CD4-positive, alpha-beta memory T cell (primary cell): ENCODE data around the gene BICDL1. TPM values are rescaled to one million over a fixed set of nuclear protein-coding genes. Genes with fewer than 3 reads are reported as not detected.
A peak's percentile ranks its signal among the peaks of the same experiment; 100 is the strongest.

ENCODE experiments used
- CTCF ChIA-PET: fragments of 350-600 bp; sonication (Branson Sonifier 250); formaldehyde crosslinking; loops from one replicate; lab custom pipeline; 2021; ENCODE audit warnings: inconsistent platforms; ENCODE audit not compliant: partially characterized antibody; lab: Charles Lee
- POLR2A ChIA-PET: fragments of 350-600 bp; sonication (Branson Sonifier 250); formaldehyde crosslinking; loops from one replicate; lab custom pipeline; 2021; ENCODE audit not compliant: partially characterized antibody; lab: Charles Lee
- DNase-seq, 5 donors: peaks; one replicate each; pipeline versions ENCODE4 v3.0.0 to v3.0.0-alpha.2; 2020 to 2022; ENCODE audit warnings: mixed read lengths in 1 of 5
- H3K27ac ChIP-seq: one replicate; pipeline ENCODE4 v1.7.0; 2013; ENCODE audit warnings: low read depth, low read length
- H3K27me3 ChIP-seq: 2 replicates; pipeline ENCODE4 v1.7.0; 2013; ENCODE audit warnings: mild to moderate bottlenecking, low read length, moderate library complexity; ENCODE audit not compliant: insufficient read depth
- H3K36me3 ChIP-seq: 2 replicates; pipeline ENCODE4 v1.7.0; 2013; ENCODE audit warnings: mild to moderate bottlenecking, low read length, moderate library complexity; ENCODE audit not compliant: insufficient read depth
- H3K4me1 ChIP-seq: 2 replicates; pipeline ENCODE4 v1.7.0; 2013; ENCODE audit warnings: mild to moderate bottlenecking, low read length, moderate library complexity; ENCODE audit not compliant: insufficient read depth
- H3K4me3 ChIP-seq, 2 donors: one replicate each; pipeline ENCODE4 v1.7.0; 2013; ENCODE audit warnings: low read length in 2 of 2, mild to moderate bottlenecking in 1 of 2
- H3K9me3 ChIP-seq, 2 donors: one replicate each; pipeline ENCODE4 v1.7.0; 2013; ENCODE audit warnings: low read length in 2 of 2, control low read depth in 1 of 2; ENCODE audit not compliant: control insufficient read depth in 1 of 2
- H3K27ac Mint-ChIP-seq, 7 donors: one replicate each; pipeline ENCODE4 v1.8.0; 2020 to 2021; ENCODE audit warnings: mixed read lengths in 7 of 7, mild to moderate bottlenecking in 6 of 7, inconsistent platforms in 3 of 7, moderate library complexity in 3 of 7
- H3K27me3 Mint-ChIP-seq, 2 donors: one replicate each; pipeline ENCODE4 v1.8.0; 2020 to 2021; ENCODE audit warnings: mixed read lengths in 2 of 2
- H3K36me3 Mint-ChIP-seq, 2 donors: one replicate each; pipeline ENCODE4 v1.8.0; 2020 to 2021; ENCODE audit warnings: mixed read lengths in 2 of 2, inconsistent platforms in 1 of 2, mild to moderate bottlenecking in 1 of 2
- H3K4me1 Mint-ChIP-seq, 4 donors: one replicate each; pipeline ENCODE4 v1.8.0; 2020 to 2021; ENCODE audit warnings: mixed read lengths in 4 of 4, mild to moderate bottlenecking in 1 of 4
- H3K4me3 Mint-ChIP-seq, 8 donors: one replicate each; pipeline ENCODE4 v1.8.0; 2020 to 2021; ENCODE audit warnings: mixed read lengths in 8 of 8, mild to moderate bottlenecking in 7 of 8, moderate library complexity in 6 of 8, inconsistent platforms in 3 of 8
- H3K9me3 Mint-ChIP-seq, 8 donors: one replicate each; pipeline ENCODE4 v1.8.0; 2020 to 2021; ENCODE audit warnings: mixed read lengths in 8 of 8, mild to moderate bottlenecking in 5 of 8, inconsistent platforms in 3 of 8, moderate library complexity in 1 of 8
- intact Hi-C: fragments of 100-400 bp; cut with micrococcal nuclease; formaldehyde crosslinking; loops from one replicate; pipeline ENCODE4 v1.15.1; 2023
- polyA plus RNA-seq, 2 donors: library from polyadenylated mRNA; unstranded; fragments of 300-500 nt; fragmentation: Illumina TruSeq; gene quantifications; one replicate each; pipeline ENCODE4 v1.2.3, GENCODE V29; 2021
- total RNA-seq, 2 experiments: library from RNA; stranded (reverse); gene quantifications; one replicate each; pipeline ENCODE4 v1.2.3, GENCODE V29; 2021

Gene BICDL1
- total and polyA plus RNA-seq, 4 experiments from 2014 or later: 2.3 to 153 (median 73.2) TPM

- intact Hi-C loops: no loop called here
- Histone ChIP-seq H3K9me3 (no peaks in the 10 kb centered on the region), H3K27ac (no peak overlapping the region), H3K27me3 (no peaks in the 10 kb centered on the region), H3K4me3 (no peak overlapping the region), H3K36me3 (peaks cover 27% of the 10 kb centered on the region), H3K4me1 (peaks cover 2% of the 10 kb centered on the region)
- peaks cover 0 to 2% (median 0%) of the 10 kb centered on the region in 8 donors for H3K9me3 Mint-ChIP-seq
- H3K36me3 Mint-ChIP-seq: peaks cover 14 to 46% of the 10 kb centered on the region in 2 donors
- DNase-seq: no peak
- H3K27ac Mint-ChIP-seq: no peak overlapping the region
- no peak overlapping the region for H3K4me3 Mint-ChIP-seq
- H3K27me3 Mint-ChIP-seq: no peaks in the 10 kb centered on the region
- POLR2A ChIA-PET: interaction anchor here (0.6 to 1.1 kb wide), 2 partner anchors 104 to 114 kb away, joined by 3 to 4 read pairs; partner anchors contain the start of gene BICDL1
- peaks cover 2 to 10% (median 7%) of the 10 kb centered on the region in 4 donors for H3K4me1 Mint-ChIP-seq
- CTCF ChIA-PET: interaction anchor here (0.6 kb wide), 1 partner anchor 17 kb away, joined by 3 read pairs; no protein-coding TSS in a partner anchor
These were observed 103.7 kb downstream of the BICDL1 start for GRCh38 chr12:120092551-120093335.

- Mint-ChIP-seq H3K36me3 (peaks cover 14 to 50% of the 10 kb centered on the region in 2 donors), H3K4me3 (no peak overlapping the region), H3K9me3 (peaks cover 0 to 2% (median 0%) of the 10 kb centered on the region in 8 donors), H3K27ac (no peak overlapping the region), H3K4me1 (peaks cover 2 to 7% (median 5%) of the 10 kb centered on the region in 4 donors), H3K27me3 (no peaks in the 10 kb centered on the region)
- ChIA-PET CTCF (no interaction called here), POLR2A (interaction anchor here (0.6 to 1.1 kb wide), 2 partner anchors 104 to 115 kb away, joined by 3 to 4 read pairs; partner anchors contain the start of gene BICDL1)
- Histone ChIP-seq H3K4me3 (no peak overlapping the region), H3K27ac (no peak overlapping the region), H3K27me3 (no peaks in the 10 kb centered on the region), H3K4me1 (no peaks in the 10 kb centered on the region), H3K9me3 (no peaks in the 10 kb centered on the region), H3K36me3 (peaks cover 29% of the 10 kb centered on the region)
- DNase-seq: no peak
- intact Hi-C loops: no loop called here
These were observed 104.2 kb downstream of the BICDL1 start for GRCh38 chr12:120093336-120093591.

GRCh38 chr12:120093592-120094355, 104.7 kb downstream of the BICDL1 start:
- Mint-ChIP-seq H3K27me3 (no peaks in the 10 kb centered on the region), H3K9me3 (peaks cover 0 to 2% (median 0%) of the 10 kb centered on the region in 8 donors), H3K4me3 (no peak overlapping the region), H3K27ac (peak overlapping the region in 2 of 7 donors; percentile 18 to 70), H3K4me1 (peaks cover 2 to 7% (median 5%) of the 10 kb centered on the region in 4 donors), H3K36me3 (peaks cover 14 to 54% of the 10 kb centered on the region in 2 donors)
- Histone ChIP-seq H3K36me3 (peaks cover 34% of the 10 kb centered on the region), H3K4me1 (no peaks in the 10 kb centered on the region), H3K9me3 (no peaks in the 10 kb centered on the region), H3K4me3 (no peak overlapping the region), H3K27me3 (no peaks in the 10 kb centered on the region), H3K27ac (no peak overlapping the region)
- intact Hi-C loops: no loop called here
- ChIA-PET POLR2A (interaction anchor here (0.8 to 1.3 kb wide), 2 partner anchors 21 to 104 kb away, joined by 3 to 4 read pairs; no protein-coding TSS in a partner anchor), CTCF (no interaction called here)
- DNase-seq: no peak

GRCh38 chr12:120094485-120094884, 105.4 kb downstream of the BICDL1 start:
- intact Hi-C loops: no loop called here

GRCh38 chr12:120095331-120095730, 106.3 kb downstream of the BICDL1 start:
- H3K4me1 Mint-ChIP-seq: peaks cover 2 to 7% (median 5%) of the 10 kb centered on the region in 4 donors
- ChIA-PET POLR2A (interaction anchor here (1.3 kb wide), 1 partner anchor 20 kb away, joined by 3 read pairs; no protein-coding TSS in a partner anchor), CTCF (no interaction called here)
- H3K27ac Mint-ChIP-seq: no peak overlapping the region
- no peaks in the 10 kb centered on the region for H3K27me3 Mint-ChIP-seq
- peaks cover 12 to 60% of the 10 kb centered on the region in 2 donors for H3K36me3 Mint-ChIP-seq
- intact Hi-C loops: no loop called here
- H3K9me3 Mint-ChIP-seq: no peaks in the 10 kb centered on the region
- Histone ChIP-seq H3K27me3 (no peaks in the 10 kb centered on the region), H3K27ac (no peak overlapping the region), H3K9me3 (no peaks in the 10 kb centered on the region), H3K36me3 (peaks cover 39% of the 10 kb centered on the region), H3K4me3 (no peak overlapping the region), H3K4me1 (no peaks in the 10 kb centered on the region)
- DNase-seq: no peak
- H3K4me3 Mint-ChIP-seq: no peak overlapping the region

More at GRCh38 chr12:120094485-120094884, 105.4 kb downstream of the BICDL1 start:
- Histone ChIP-seq H3K4me3 (no peak overlapping the region), H3K27ac (no peak overlapping the region), H3K36me3 (peaks cover 36% of the 10 kb centered on the region), H3K9me3 (no peaks in the 10 kb centered on the region), H3K4me1 (no peaks in the 10 kb centered on the region), H3K27me3 (no peaks in the 10 kb centered on the region)
- DNase-seq: no peak
- ChIA-PET CTCF (no interaction called here), POLR2A (interaction anchor here (0.8 to 1.3 kb wide), 2 partner anchors 20 to 103 kb away, joined by 3 to 4 read pairs; no protein-coding TSS in a partner anchor)
- no peak overlapping the region for H3K4me3 Mint-ChIP-seq
- no peaks in the 10 kb centered on the region for H3K27me3 Mint-ChIP-seq
- H3K27ac Mint-ChIP-seq: peak overlapping the region in 3 of 7 donors; percentile 18 to 73 (median 60)
- peaks cover 0 to 7% (median 2%) of the 10 kb centered on the region in 4 donors for H3K4me1 Mint-ChIP-seq
- H3K9me3 Mint-ChIP-seq: no peaks in the 10 kb centered on the region
- H3K36me3 Mint-ChIP-seq: peaks cover 14 to 54% of the 10 kb centered on the region in 2 donors

GRCh38 chr12:120095736-120096135, 106.7 kb downstream of the BICDL1 start:
- no peak overlapping the region for H3K27ac Mint-ChIP-seq
- CTCF ChIA-PET: no interaction called here
- H3K4me1 ChIP-seq: peaks cover 2% of the 10 kb centered on the region
- H3K9me3 ChIP-seq: no peaks in the 10 kb centered on the region
- POLR2A ChIA-PET: no interaction called here
- no peaks in the 10 kb centered on the region for H3K9me3 Mint-ChIP-seq
- peaks cover 41% of the 10 kb centered on the region for H3K36me3 ChIP-seq
- intact Hi-C loops: no loop called here
- no peak overlapping the region for H3K27ac ChIP-seq
- H3K27me3 ChIP-seq: no peaks in the 10 kb centered on the region
- no peak overlapping the region for H3K4me3 Mint-ChIP-seq
- H3K4me3 ChIP-seq: no peak overlapping the region
- DNase-seq: no peak
- H3K36me3 Mint-ChIP-seq: peaks cover 11 to 60% of the 10 kb centered on the region in 2 donors
- H3K27me3 Mint-ChIP-seq: no peaks in the 10 kb centered on the region
- H3K4me1 Mint-ChIP-seq: peaks cover 3 to 9% (median 6%) of the 10 kb centered on the region in 4 donors
